Kidney epithelial cell (primary cell): ENCODE measurements around the gene OCA2. TPM values are rescaled to one million over a fixed set of nuclear protein-coding genes. Genes with fewer than 3 reads are reported as not detected.
A peak's percentile ranks its signal among the peaks of the same experiment; 100 is the strongest.

Experiments
- DNase-seq: peaks from one replicate; pipeline ENCODE4 v3.0.0-alpha.2; 2010; ENCODE audit warnings: low read depth
- H3K27me3 ChIP-seq: 2 replicates; pipeline ENCODE4 v1.6.0; 2011; ENCODE audit warnings: low read length; ENCODE audit not compliant: control insufficient read depth, insufficient read depth
- H3K36me3 ChIP-seq: 2 replicates; pipeline ENCODE4 v1.5.1; 2011; ENCODE audit warnings: low read length; ENCODE audit not compliant: control insufficient read depth, insufficient read depth
- H3K4me3 ChIP-seq: 2 replicates; pipeline ENCODE4 v1.5.1; 2011; ENCODE audit warnings: low read depth, mild to moderate bottlenecking, control low read depth, low read length
- total RNA-seq: library from RNA; depleted of rRNA; stranded (reverse); fragments of >200 nt; gene quantifications from 2 replicates; pipeline ENCODE4 v1.2.3, GENCODE V29; 2015
- TF ChIP-seq, protein P1 (sequence below): IDR thresholded peaks from 2 replicates; pipeline ENCODE4 v1.5.1; 2011; ENCODE audit warnings: mild to moderate bottlenecking, moderate library complexity, low read length, control low read depth, inconsistent platforms; ENCODE audit not compliant: insufficient read depth, poor library complexity, severe bottlenecking

Gene OCA2
- total RNA-seq, 1 donor from 2014 or later = 0.29 TPM

DNA sequence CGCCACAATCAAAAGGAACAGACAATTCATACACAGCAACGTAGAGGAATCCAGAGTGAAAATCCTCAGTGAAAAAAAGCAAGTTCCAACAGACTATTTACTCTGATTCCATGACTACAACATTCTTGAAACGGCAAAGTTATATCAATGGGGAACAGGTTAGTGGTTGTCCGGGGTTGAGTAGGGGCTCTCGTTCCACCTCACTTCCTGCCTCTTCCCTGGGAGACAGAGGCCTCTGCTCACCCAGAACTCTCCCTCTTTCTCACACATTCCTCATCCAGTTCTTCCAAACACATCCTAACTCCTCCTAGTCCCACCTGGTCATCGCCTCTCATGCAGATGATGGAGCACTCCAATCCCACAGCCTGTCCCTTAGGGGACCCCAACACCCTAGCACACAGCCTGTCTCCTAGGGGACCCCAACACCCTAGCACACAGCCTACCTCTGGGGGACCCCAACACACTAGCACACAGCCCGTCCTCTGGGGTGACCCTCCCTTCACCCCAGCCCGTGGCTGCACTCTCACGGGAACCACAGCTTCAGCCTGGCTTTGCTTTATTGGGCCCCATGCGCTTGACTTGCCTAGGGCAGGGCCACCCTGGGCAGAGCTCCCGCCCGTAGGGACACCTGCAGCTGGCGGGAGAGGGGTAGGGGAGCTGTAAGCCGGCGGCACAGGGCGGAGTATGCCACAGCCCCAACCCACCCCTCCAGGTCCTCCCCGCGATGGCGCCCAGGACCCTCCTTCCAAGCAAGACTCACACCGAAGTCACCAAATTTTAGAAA is 5.2 kb downstream of the OCA2 start:
- no peak for DNase-seq
- TF ChIP-seq, protein P1, sequence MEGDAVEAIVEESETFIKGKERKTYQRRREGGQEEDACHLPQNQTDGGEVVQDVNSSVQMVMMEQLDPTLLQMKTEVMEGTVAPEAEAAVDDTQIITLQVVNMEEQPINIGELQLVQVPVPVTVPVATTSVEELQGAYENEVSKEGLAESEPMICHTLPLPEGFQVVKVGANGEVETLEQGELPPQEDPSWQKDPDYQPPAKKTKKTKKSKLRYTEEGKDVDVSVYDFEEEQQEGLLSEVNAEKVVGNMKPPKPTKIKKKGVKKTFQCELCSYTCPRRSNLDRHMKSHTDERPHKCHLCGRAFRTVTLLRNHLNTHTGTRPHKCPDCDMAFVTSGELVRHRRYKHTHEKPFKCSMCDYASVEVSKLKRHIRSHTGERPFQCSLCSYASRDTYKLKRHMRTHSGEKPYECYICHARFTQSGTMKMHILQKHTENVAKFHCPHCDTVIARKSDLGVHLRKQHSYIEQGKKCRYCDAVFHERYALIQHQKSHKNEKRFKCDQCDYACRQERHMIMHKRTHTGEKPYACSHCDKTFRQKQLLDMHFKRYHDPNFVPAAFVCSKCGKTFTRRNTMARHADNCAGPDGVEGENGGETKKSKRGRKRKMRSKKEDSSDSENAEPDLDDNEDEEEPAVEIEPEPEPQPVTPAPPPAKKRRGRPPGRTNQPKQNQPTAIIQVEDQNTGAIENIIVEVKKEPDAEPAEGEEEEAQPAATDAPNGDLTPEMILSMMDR = no peak
- Histone ChIP-seq H3K4me3 (no peak overlapping the region), H3K36me3 (no peaks in the 10 kb centered on the region), H3K27me3 (peaks cover 52% of the 10 kb centered on the region)

DNA sequence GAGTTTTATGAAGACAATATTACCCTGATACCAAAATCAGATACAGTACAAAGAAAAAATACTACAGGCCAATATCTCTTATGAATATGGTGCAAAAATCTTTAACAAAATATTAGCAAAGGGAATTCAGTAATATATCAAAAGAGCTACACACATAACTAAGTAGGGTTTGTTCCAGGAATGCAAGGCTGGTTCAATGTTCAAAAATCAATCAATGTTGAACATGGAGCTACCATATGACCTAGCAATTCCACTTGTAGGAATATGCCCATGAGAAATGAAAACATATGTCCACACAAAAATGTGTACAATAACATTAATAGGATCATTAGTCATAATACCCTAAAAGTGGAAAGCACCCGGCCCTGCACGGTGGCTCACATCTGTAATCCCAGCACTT is 7.8 kb downstream of the OCA2 start:
- TF ChIP-seq, protein P1 = no peak
- Histone ChIP-seq H3K27me3 (peaks cover 29% of the 10 kb centered on the region), H3K36me3 (no peaks in the 10 kb centered on the region), H3K4me3 (no peak overlapping the region)
- DNase-seq = no peak

- no peak overlapping the region for H3K4me3 ChIP-seq
- TF ChIP-seq, protein P1 = peak; percentile 70
- H3K27me3 ChIP-seq = no peaks in the 10 kb centered on the region
- no peak for DNase-seq
- H3K36me3 ChIP-seq = no peaks in the 10 kb centered on the region
These were observed 12.9 kb downstream of the OCA2 start for GRCh38 chr15:28086175-28086703.

DNA sequence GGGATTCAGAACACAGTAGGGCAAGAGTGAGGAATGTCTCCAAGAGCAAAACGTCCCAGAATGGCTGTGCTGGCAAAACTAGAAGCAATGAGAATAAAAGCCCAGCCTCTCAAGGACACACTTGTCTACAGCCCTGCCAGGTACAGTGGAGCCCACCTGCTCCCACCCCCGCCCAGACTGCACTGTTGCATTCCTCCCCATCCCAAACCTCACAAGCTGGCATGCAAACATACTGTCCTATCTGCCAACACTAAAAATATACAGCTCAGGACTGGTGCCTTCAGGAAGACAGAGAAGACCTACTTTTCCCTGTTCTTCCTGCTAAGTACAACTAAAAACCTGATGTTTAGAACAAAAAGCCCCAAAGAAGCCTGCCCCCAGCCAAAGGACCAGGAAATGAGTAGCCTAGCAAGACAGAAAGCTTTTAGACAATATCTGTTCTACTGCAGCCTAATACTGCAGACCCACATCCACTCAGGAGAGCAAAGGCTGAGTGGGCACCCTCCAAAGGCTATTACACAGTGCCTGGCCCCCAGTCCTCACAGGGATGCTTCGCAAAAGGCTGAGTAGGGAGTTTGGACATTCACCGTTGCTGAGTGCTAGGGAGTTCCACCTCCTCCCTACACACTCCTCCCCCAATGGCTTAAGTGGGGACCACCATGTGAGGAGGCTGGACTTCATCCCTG is 13.5 kb downstream of the OCA2 start:
- no peaks in the 10 kb centered on the region for H3K27me3 ChIP-seq
- TF ChIP-seq, protein P1 = no peak
- no peak overlapping the region for H3K4me3 ChIP-seq
- H3K36me3 ChIP-seq = no peaks in the 10 kb centered on the region
- DNase-seq = no peak

DNA sequence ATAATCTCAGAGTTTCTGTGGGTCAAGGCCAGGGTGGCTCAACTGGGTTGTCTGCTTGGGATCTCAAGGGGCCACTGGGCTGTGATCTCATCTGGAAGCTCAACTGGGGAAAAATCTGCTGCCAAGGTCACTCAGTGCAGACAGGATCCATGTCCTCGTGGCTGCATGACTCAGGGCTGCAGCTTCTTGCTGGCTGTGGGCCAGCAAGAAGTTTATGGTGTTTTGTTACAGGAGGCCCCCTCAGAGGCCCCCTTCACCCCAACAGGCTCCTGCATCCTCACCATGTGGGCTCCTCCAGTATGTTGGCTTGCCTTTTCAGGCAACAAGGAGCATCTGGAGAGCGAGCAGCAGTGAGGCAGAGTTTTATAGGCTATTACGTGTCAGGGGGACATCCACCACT is 14.6 kb downstream of the OCA2 start:
- Histone ChIP-seq H3K36me3 (no peaks in the 10 kb centered on the region), H3K27me3 (no peaks in the 10 kb centered on the region), H3K4me3 (no peak overlapping the region)
- DNase-seq = no peak
- TF ChIP-seq, protein P1 = no peak
